GM23338 (cell line): ENCODE data around the gene EPS8.

Experiments
- CREB1 ChIP-seq: fragments of 250-450 bp; sonication (Bioruptor Pico); IDR thresholded peaks from 2 replicates; pipeline ENCODE4 v1.5.0; 2020; ENCODE audit warnings: low read depth, mild to moderate bottlenecking, moderate library complexity
- ETS1 ChIP-seq: IDR thresholded peaks from 2 replicates; pipeline ENCODE4 v1.6.1; 2016; ENCODE audit warnings: antibody characterized with exemption
- EZH2 ChIP-seq: fragments of 200-600 bp; sonication (generic); IDR thresholded peaks from one replicate; pipeline ENCODE4 v1.8.0; 2017; ENCODE audit warnings: antibody characterized with exemption, mild to moderate bottlenecking, low read depth; ENCODE audit not compliant: unreplicated experiment
- EZH2phosphoT487 ChIP-seq: fragments of 200-600 bp; sonication (generic); IDR thresholded peaks from one replicate; pipeline ENCODE4 v1.8.1; 2018; ENCODE audit warnings: antibody characterized with exemption; ENCODE audit not compliant: unreplicated experiment
- JUNB ChIP-seq: IDR thresholded peaks from one replicate; pipeline ENCODE4 v1.6.1; 2016; ENCODE audit warnings: antibody characterized with exemption; ENCODE audit not compliant: unreplicated experiment
- NANOG ChIP-seq: IDR thresholded peaks from 2 replicates; pipeline ENCODE4 v1.6.1; 2016; ENCODE audit warnings: antibody characterized with exemption, borderline replicate concordance
- POLR2AphosphoS5 ChIP-seq: IDR thresholded peaks from 2 replicates; pipeline ENCODE4 v1.6.1; 2016; ENCODE audit warnings: antibody characterized with exemption, low read depth
- REST ChIP-seq: IDR thresholded peaks from one replicate; pipeline ENCODE4 v1.6.1; 2018; ENCODE audit warnings: antibody characterized with exemption; ENCODE audit not compliant: unreplicated experiment
- STAT1 ChIP-seq: IDR thresholded peaks from one replicate; pipeline ENCODE4 v1.6.1; 2016; ENCODE audit warnings: antibody characterized with exemption; ENCODE audit not compliant: unreplicated experiment
- ZNF114 ChIP-seq: fragments of 250-450 bp; sonication (Bioruptor Pico); IDR thresholded peaks from 2 replicates; pipeline ENCODE4 v1.5.0; 2020; ENCODE audit warnings: mild to moderate bottlenecking, moderate library complexity
- ZNF331 ChIP-seq: fragments of 250-450 bp; sonication (Bioruptor Pico); IDR thresholded peaks from 2 replicates; pipeline ENCODE4 v1.5.0; 2020; ENCODE audit warnings: low read depth, mild to moderate bottlenecking, moderate library complexity
- TF ChIP-seq, protein P1 (sequence below), 2 experiments: fragments of 200-600 bp in 1 of 2; sonication (generic) in 1 of 2; conservative IDR thresholded peaks; 2 replicates each; pipeline versions ENCODE4 v1.5.1 to v1.6.1; 2016 to 2017; ENCODE audit warnings: antibody characterized with exemption in 2 of 2, low read depth in 2 of 2, mild to moderate bottlenecking in 2 of 2, moderate library complexity in 1 of 2
- TF ChIP-seq, protein P2 (sequence below): fragments of 250-450 bp; sonication (Bioruptor Pico); IDR thresholded peaks from 2 replicates; pipeline ENCODE4 v1.5.0; 2020; ENCODE audit warnings: mild to moderate bottlenecking, moderate library complexity

DNA sequence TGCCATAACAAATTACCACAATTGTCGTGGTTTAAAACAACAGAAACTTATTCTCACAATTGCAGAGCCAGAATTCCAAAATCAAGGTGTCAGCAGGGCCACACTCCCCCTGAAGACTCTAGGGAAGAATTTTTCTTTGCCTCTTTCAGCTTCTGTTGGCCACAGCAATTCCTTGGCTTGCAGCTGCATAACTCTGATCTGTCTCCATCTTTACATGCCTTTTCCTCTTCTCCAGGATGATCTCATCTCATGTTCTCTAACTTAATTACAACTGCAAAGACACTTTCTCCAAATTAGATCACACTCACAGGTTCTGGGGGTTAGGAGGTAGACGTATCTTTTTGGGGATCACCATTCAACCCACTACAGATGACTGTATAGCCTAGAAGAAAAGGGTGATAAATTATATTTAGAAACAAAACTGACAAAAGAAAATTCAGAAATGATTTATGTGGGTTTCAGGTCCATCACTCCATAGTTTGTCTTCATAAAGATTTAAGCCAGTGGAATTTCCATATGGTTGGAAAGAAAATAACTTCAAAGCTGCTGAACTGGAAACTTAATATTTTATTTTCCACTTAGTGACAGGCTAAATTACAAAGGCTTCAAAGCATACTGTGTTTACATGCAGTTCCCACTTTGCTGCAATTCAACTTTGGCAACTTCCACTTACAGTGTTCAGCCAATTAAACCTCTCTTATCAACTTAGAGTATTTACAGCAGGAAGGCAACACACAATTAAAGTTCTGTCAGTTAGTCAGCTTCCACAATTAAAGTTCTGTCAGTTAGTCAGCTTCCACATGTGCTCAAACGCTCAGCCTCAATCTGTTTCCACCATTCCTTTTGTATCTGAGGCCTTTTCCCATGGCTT lies 213.3 kb downstream of the EPS8 start:
- no peak for TF ChIP-seq POLR2AphosphoS5
- TF ChIP-seq, protein P1, sequence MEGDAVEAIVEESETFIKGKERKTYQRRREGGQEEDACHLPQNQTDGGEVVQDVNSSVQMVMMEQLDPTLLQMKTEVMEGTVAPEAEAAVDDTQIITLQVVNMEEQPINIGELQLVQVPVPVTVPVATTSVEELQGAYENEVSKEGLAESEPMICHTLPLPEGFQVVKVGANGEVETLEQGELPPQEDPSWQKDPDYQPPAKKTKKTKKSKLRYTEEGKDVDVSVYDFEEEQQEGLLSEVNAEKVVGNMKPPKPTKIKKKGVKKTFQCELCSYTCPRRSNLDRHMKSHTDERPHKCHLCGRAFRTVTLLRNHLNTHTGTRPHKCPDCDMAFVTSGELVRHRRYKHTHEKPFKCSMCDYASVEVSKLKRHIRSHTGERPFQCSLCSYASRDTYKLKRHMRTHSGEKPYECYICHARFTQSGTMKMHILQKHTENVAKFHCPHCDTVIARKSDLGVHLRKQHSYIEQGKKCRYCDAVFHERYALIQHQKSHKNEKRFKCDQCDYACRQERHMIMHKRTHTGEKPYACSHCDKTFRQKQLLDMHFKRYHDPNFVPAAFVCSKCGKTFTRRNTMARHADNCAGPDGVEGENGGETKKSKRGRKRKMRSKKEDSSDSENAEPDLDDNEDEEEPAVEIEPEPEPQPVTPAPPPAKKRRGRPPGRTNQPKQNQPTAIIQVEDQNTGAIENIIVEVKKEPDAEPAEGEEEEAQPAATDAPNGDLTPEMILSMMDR (conservative IDR thresholded peaks at IDR 0.05; ENCODE audit: low read depth in 2 of 2) = no peak
- TF ChIP-seq REST = no peak
- TF ChIP-seq JUNB = no peak
- TF ChIP-seq EZH2phosphoT487 = no peak
- no peak for TF ChIP-seq EZH2
- TF ChIP-seq CREB1 = no peak
- TF ChIP-seq STAT1 = no peak
- TF ChIP-seq ZNF114 = no peak
- TF ChIP-seq ETS1 = no peak
- TF ChIP-seq, protein P2, sequence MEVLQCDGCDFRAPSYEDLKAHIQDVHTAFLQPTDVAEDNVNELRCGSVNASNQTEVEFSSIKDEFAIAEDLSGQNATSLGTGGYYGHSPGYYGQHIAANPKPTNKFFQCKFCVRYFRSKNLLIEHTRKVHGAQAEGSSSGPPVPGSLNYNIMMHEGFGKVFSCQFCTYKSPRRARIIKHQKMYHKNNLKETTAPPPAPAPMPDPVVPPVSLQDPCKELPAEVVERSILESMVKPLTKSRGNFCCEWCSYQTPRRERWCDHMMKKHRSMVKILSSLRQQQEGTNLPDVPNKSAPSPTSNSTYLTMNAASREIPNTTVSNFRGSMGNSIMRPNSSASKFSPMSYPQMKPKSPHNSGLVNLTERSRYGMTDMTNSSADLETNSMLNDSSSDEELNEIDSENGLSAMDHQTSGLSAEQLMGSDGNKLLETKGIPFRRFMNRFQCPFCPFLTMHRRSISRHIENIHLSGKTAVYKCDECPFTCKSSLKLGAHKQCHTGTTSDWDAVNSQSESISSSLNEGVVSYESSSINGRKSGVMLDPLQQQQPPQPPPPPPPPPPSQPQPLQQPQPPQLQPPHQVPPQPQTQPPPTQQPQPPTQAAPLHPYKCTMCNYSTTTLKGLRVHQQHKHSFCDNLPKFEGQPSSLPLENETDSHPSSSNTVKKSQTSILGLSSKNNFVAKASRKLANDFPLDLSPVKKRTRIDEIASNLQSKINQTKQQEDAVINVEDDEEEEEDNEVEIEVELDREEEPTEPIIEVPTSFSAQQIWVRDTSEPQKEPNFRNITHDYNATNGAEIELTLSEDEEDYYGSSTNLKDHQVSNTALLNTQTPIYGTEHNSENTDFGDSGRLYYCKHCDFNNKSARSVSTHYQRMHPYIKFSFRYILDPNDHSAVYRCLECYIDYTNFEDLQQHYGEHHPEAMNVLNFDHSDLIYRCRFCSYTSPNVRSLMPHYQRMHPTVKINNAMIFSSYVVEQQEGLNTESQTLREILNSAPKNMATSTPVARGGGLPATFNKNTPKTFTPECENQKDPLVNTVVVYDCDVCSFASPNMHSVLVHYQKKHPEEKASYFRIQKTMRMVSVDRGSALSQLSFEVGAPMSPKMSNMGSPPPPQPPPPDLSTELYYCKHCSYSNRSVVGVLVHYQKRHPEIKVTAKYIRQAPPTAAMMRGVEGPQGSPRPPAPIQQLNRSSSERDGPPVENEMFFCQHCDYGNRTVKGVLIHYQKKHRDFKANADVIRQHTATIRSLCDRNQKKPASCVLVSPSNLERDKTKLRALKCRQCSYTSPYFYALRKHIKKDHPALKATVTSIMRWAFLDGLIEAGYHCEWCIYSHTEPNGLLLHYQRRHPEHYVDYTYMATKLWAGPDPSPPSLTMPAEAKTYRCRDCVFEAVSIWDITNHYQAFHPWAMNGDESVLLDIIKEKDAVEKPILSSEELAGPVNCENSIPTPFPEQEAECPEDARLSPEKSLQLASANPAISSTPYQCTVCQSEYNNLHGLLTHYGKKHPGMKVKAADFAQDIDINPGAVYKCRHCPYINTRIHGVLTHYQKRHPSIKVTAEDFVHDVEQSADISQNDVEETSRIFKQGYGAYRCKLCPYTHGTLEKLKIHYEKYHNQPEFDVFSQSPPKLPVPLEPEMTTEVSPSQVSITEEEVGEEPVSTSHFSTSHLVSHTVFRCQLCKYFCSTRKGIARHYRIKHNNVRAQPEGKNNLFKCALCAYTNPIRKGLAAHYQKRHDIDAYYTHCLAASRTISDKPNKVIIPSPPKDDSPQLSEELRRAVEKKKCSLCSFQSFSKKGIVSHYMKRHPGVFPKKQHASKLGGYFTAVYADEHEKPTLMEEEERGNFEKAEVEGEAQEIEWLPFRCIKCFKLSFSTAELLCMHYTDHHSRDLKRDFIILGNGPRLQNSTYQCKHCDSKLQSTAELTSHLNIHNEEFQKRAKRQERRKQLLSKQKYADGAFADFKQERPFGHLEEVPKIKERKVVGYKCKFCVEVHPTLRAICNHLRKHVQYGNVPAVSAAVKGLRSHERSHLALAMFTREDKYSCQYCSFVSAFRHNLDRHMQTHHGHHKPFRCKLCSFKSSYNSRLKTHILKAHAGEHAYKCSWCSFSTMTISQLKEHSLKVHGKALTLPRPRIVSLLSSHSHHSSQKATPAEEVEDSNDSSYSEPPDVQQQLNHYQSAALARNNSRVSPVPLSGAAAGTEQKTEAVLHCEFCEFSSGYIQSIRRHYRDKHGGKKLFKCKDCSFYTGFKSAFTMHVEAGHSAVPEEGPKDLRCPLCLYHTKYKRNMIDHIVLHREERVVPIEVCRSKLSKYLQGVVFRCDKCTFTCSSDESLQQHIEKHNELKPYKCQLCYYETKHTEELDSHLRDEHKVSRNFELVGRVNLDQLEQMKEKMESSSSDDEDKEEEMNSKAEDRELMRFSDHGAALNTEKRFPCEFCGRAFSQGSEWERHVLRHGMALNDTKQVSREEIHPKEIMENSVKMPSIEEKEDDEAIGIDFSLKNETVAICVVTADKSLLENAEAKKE (CRISPR knock-in tag) = no peak
- TF ChIP-seq NANOG = no peak
- no peak for TF ChIP-seq ZNF331
